Duodenal mucosa (tissue), 2 donors: Measurements from ENCODE around the gene SSX2IP.
"Not testable (repeated sequence)": the region's sequence is repeated elsewhere in the genome, so short reads cannot be mapped to it uniquely, and the experiment has no call there.

Source experiments
- H3K27ac ChIP-seq: one replicate; pipeline ENCODE4 v1.7.0; 2013; ENCODE audit warnings: low read depth, low read length
- H3K27me3 ChIP-seq, 2 donors: one replicate each; pipeline ENCODE4 v1.7.0; 2013; ENCODE audit warnings: low read length in 2 of 2, control low read depth in 1 of 2; ENCODE audit not compliant: insufficient read depth in 2 of 2, control insufficient read depth in 1 of 2
- H3K36me3 ChIP-seq, 2 donors: one replicate each; pipeline ENCODE4 v1.7.0; 2013; ENCODE audit warnings: low read length in 2 of 2, control low read depth in 1 of 2; ENCODE audit not compliant: insufficient read depth in 2 of 2, control insufficient read depth in 1 of 2
- H3K4me1 ChIP-seq, 2 donors: one replicate each; pipeline ENCODE4 v1.7.0; 2013; ENCODE audit warnings: low read length in 2 of 2, control low read depth in 1 of 2; ENCODE audit not compliant: insufficient read depth in 2 of 2, control insufficient read depth in 1 of 2
- H3K4me3 ChIP-seq, 2 donors: one replicate each; pipeline ENCODE4 v1.7.0; 2013; ENCODE audit warnings: low read length in 2 of 2, low read depth in 1 of 2
- H3K9ac ChIP-seq, 2 donors: one replicate each; pipeline ENCODE4 v1.7.0; 2013; ENCODE audit warnings: low read length in 2 of 2, low read depth in 1 of 2
- H3K9me3 ChIP-seq, 2 donors: one replicate each; pipeline ENCODE4 v1.7.0; 2013; ENCODE audit warnings: low read length in 2 of 2, control low read depth in 1 of 2; ENCODE audit not compliant: control insufficient read depth in 1 of 2

SSX2IP gene

GRCh38 chr1:84653130-84653677 is 37.1 kb downstream of the SSX2IP start:
- Histone ChIP-seq H3K9ac (no peak overlapping the region), H3K27ac (no peak overlapping the region), H3K36me3 (peaks cover 7 to 41% of the 10 kb centered on the region in 2 donors)

GRCh38 chr1:84644472-84644871 is 45.8 kb downstream of the SSX2IP start:
- no peak overlapping the region for H3K27ac ChIP-seq
- peaks cover 0 to 6% of the 10 kb centered on the region in 2 donors for H3K36me3 ChIP-seq
- no peak overlapping the region for H3K9ac ChIP-seq
- no peaks in the 10 kb centered on the region for H3K9me3 ChIP-seq
- peaks cover 8% of the 10 kb centered on the region in 2 donors for H3K4me1 ChIP-seq
- no peak overlapping the region for H3K4me3 ChIP-seq
- no peaks in the 10 kb centered on the region for H3K27me3 ChIP-seq

More at GRCh38 chr1:84653130-84653677, 37.1 kb downstream of the SSX2IP start:
- no peaks in the 10 kb centered on the region for H3K9me3 ChIP-seq
- no peaks in the 10 kb centered on the region for H3K4me1 ChIP-seq
- H3K27me3 ChIP-seq, result no peaks in the 10 kb centered on the region
- no peak overlapping the region for H3K4me3 ChIP-seq

DNA sequence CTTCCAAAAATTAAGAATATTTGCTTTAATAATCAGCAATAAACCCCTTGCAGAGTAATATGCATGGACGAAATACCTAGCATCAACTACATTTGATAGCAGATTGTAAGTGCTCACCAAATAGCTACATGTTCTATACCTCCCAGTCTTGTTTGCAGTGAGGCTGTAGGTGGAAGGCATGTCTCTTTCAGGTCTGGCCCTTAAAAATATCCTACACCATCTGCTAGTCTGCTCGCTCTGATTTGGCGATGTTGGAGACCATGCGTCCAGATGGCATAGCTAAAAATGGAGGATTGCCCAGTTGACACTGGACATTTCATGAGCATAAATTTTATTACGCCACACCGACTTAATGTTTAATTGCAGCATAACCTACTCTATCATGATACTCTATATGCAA is 47.1 kb downstream of the SSX2IP start:
- H3K9me3 ChIP-seq, result no peaks in the 10 kb centered on the region
- H3K9ac ChIP-seq, result no peak overlapping the region
- no peak overlapping the region for H3K27ac ChIP-seq
- H3K4me3 ChIP-seq, result no peak overlapping the region
- no peaks in the 10 kb centered on the region for H3K27me3 ChIP-seq
- H3K4me1 ChIP-seq, result peaks cover 8% of the 10 kb centered on the region in 2 donors
- peaks cover 0 to 3% of the 10 kb centered on the region in 2 donors for H3K36me3 ChIP-seq

DNA sequence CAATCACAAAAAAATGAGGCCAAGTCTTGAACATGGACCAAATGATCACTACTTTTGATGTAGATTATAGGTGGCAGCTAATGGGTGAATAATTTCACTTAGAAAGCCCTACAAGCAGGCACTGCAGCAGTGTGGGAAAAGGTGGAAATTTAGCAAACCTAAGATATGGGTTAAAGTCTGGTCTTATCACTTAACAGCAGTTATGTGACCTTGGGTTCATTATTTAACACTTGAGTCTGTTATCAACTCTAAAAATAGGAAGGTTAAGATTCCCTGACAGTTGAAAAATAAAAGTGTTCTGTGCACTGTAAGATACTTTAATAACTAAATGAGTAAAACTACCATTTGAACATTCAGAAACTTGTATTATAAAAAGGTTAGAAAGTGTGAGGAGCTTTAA is 47.5 kb downstream of the SSX2IP start:
- Histone ChIP-seq H3K9ac (no peak overlapping the region), H3K36me3 (peaks cover 0 to 3% of the 10 kb centered on the region in 2 donors), H3K4me1 (peaks cover 8% of the 10 kb centered on the region in 2 donors), H3K4me3 (no peak overlapping the region), H3K27ac (no peak overlapping the region), H3K27me3 (no peaks in the 10 kb centered on the region), H3K9me3 (no peaks in the 10 kb centered on the region)

- H3K36me3 ChIP-seq, H3K9ac ChIP-seq, H3K27me3 ChIP-seq, H3K27ac ChIP-seq, H3K9me3 ChIP-seq, H3K4me3 ChIP-seq: not testable (repeated sequence)
- H3K4me1 ChIP-seq, result peaks cover 13 to 18% of the 10 kb centered on the region in 2 donors
These were observed 50.5 kb downstream of the SSX2IP start for GRCh38 chr1:84639731-84640130.

DNA sequence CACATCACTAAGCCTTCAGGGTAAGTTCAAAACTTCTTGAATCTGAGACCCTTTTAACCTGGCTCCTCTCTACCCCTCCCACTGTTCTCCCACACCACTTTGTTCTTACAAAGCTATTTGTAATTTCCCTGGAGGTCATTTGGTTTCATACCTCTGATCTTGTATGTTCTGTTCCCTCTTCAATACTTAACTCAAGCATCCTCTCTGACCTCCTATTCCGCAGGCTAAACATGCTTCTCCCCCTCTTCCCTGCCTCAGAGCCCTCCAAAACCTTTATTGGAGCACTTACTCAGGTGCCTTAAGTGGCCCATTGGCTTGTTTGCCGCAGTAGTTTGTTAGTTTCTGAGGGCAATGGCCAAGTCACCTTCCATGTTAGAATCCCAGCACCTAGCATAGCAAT is 54.8 kb downstream of the SSX2IP start:
- Histone ChIP-seq H3K27me3 (no peaks in the 10 kb centered on the region), H3K9ac (no peak overlapping the region), H3K9me3 (peaks cover 0 to 6% of the 10 kb centered on the region in 2 donors), H3K4me3 (no peak overlapping the region), H3K4me1 (peaks cover 22 to 38% of the 10 kb centered on the region in 2 donors), H3K27ac (peak overlapping the region; percentile 11), H3K36me3 (no peaks in the 10 kb centered on the region)

- H3K9ac ChIP-seq, result peak overlapping the region in 1 of 2 donors; percentile 1
- H3K27ac ChIP-seq, result peak overlapping the region; percentile 11
- H3K9me3 ChIP-seq, result peaks cover 0 to 6% of the 10 kb centered on the region in 2 donors
- H3K27me3 ChIP-seq, result no peaks in the 10 kb centered on the region
- H3K4me3 ChIP-seq, result peak overlapping the region in 1 of 2 donors; percentile 19
- H3K4me1 ChIP-seq, result peaks cover 17 to 38% of the 10 kb centered on the region in 2 donors
- no peaks in the 10 kb centered on the region for H3K36me3 ChIP-seq
These were observed 55.6 kb downstream of the SSX2IP start for GRCh38 chr1:84634536-84635205.

- peak overlapping the region in 1 of 2 donors; percentile 41 for H3K9ac ChIP-seq
- H3K27ac ChIP-seq, result peak overlapping the region; percentile 71
- peaks cover 17 to 38% of the 10 kb centered on the region in 2 donors for H3K4me1 ChIP-seq
- H3K9me3 ChIP-seq, result peaks cover 0 to 6% of the 10 kb centered on the region in 2 donors
- no peaks in the 10 kb centered on the region for H3K27me3 ChIP-seq
- no peaks in the 10 kb centered on the region for H3K36me3 ChIP-seq
- H3K4me3 ChIP-seq, result peak overlapping the region in 1 of 2 donors; percentile 13
These were observed 57.4 kb downstream of the SSX2IP start for GRCh38 chr1:84632673-84633434.

DNA sequence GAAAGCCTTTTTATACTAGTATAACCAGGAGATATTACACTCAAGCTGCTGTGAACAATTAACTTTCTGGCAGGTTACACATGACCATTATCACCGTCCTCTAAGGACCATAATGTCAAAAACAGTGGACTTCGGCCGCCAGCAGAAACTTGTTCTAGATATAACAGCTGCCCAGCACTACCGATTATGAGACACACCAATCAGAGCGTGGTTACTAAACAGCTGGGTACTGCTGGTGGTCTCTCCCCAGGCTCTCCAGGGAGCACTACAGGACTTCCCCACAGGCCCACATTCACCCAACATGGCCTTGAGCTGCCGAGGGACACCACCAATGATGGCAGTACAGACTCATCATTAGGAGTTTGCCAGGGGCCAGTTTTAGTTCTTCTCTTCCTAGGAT is 58.1 kb downstream of the SSX2IP start:
- Histone ChIP-seq H3K4me1 (peaks cover 17 to 38% of the 10 kb centered on the region in 2 donors), H3K9ac (peak overlapping the region in 1 of 2 donors; percentile 24), H3K36me3 (no peaks in the 10 kb centered on the region), H3K27ac (peak overlapping the region; percentile 69), H3K9me3 (peaks cover 0 to 6% of the 10 kb centered on the region in 2 donors), H3K4me3 (no peak overlapping the region), H3K27me3 (no peaks in the 10 kb centered on the region)

- Histone ChIP-seq H3K27me3 (no peaks in the 10 kb centered on the region), H3K4me1 (peaks cover under 1 to 4% of the 10 kb centered on the region in 2 donors), H3K9ac (no peak overlapping the region), H3K9me3 (no peaks in the 10 kb centered on the region), H3K36me3 (no peaks in the 10 kb centered on the region), H3K4me3 (no peak overlapping the region), H3K27ac (no peak overlapping the region)
These were observed 65.4 kb downstream of the SSX2IP start for GRCh38 chr1:84624876-84625275.
